Right lobe of liver (tissue), 4 donors: Measurements from ENCODE around the gene PDGFD.

Experiments
- CTCF ChIP-seq, 4 donors: fragments of 200-600 bp in 3 of 4; fragments of 450-650 bp in 1 of 4; IDR thresholded peaks; one replicate each; pipeline versions ENCODE4 v1.5.1 to v1.8.0; 2016 to 2022; ENCODE audit warnings: antibody characterized with exemption in 4 of 4, mild to moderate bottlenecking in 2 of 4
- POLR2A ChIP-seq: fragments of 450-650 bp; IDR thresholded peaks from one replicate; pipeline ENCODE4 v1.6.1; 2017; ENCODE audit warnings: antibody characterized with exemption, mild to moderate bottlenecking
- donor health status: DM: no; HTN: no; CAD: no.
- donor health status: DM: no; HTN: no; CAD: no.
- donor health status: DM: no; HTN: yes; CAD: no.

DNA sequence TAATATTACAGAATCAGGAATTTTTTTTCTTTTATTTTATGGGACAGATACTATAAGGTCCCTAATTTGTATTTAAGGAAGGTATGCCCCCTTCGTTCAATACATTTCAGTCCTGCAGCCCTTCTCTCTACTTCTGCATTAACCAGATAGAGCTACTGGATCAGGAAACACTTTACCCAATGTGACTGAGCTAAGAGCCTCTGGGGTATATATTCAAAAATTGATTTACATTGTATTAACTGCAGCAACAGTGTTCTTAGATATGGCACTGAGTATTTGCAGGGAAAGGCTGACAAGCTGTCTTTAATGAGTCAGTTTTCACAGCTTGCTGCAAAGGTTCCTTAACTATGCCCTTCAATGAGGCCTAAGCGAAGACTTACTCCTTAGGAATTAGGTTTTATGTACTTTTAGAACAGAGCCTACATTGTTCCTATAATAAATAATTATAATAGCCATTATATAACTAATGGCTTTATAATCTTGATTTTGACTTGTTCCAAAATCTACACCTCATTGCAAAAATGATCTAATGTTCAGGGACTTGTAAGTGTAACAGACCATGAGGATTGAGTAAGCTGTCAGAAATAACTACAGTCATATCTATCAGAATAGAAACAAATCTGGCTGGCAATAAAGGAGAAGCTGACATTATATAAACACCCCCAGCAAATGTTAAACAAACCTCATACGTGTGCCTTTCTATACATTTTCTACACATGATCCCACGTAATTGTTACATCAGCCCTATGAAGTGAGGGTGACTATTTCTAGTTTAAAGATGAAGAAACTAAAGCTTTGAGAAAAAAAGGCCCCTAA, 72.5 kb downstream of the PDGFD start:
- TF ChIP-seq CTCF (IDR thresholded peaks at IDR 0.05) (no peak), POLR2A (no peak)
